HFFc6 (cell line): ENCODE data around the gene SLC6A20. TPM values are rescaled to one million over a fixed set of nuclear protein-coding genes. Genes with fewer than 3 reads are reported as not detected.

ENCODE experiments used
- DNase-seq: peaks from one replicate; pipeline ENCODE4 v3.0.0-alpha.2; 2018
- H3K27ac Mint-ChIP-seq: 2 replicates; pipeline ENCODE4 v1.8.0; 2020; ENCODE audit warnings: mild to moderate bottlenecking, mixed read lengths
- H3K27me3 Mint-ChIP-seq: 2 replicates; pipeline ENCODE4 v1.8.0; 2021; ENCODE audit warnings: mild to moderate bottlenecking, moderate library complexity, mixed read lengths; ENCODE audit not compliant: insufficient read depth
- H3K36me3 Mint-ChIP-seq: 2 replicates; pipeline ENCODE4 v1.8.0; 2021; ENCODE audit warnings: low read depth, mixed read lengths
- H3K4me1 Mint-ChIP-seq: 2 replicates; pipeline ENCODE4 v1.8.0; 2020; ENCODE audit warnings: low read depth, mixed read lengths
- H3K4me3 Mint-ChIP-seq: 2 replicates; pipeline ENCODE4 v1.8.0; 2020; ENCODE audit warnings: mild to moderate bottlenecking, moderate library complexity, mixed read lengths
- H3K9me3 Mint-ChIP-seq: 2 replicates; pipeline ENCODE4 v1.8.0; 2020; ENCODE audit warnings: mild to moderate bottlenecking, mixed read lengths
- CTCF ChIP-seq: fragments of 200-600 bp; sonication (generic); IDR thresholded peaks from 2 replicates; pipeline ENCODE4 v1.5.0; 2021; ENCODE audit warnings: antibody characterized with exemption, mild to moderate bottlenecking
- total RNA-seq, 6 experiments: library from RNA; stranded (reverse); fragmentation: NEBNext Ultra II Directional; extraction: Animal tissue kit (Norgen Biotek cat#: 25700); gene quantifications; 2 replicates in 1 of 6; 3 replicates in 5 of 6; pipeline ENCODE4 v1.2.3, GENCODE V29; 2021

SLC6A20 gene
- total RNA-seq, 6 experiments from 2014 or later: not detected

- H3K27me3 Mint-ChIP-seq: peaks cover 43% of the 10 kb centered on the region
Measured at GRCh38 chr3:45774581-45775521, 21.5 kb downstream of the SLC6A20 start.

GRCh38 chr3:45773714-45774449 lies 22.5 kb downstream of the SLC6A20 start:
- no peak for TF ChIP-seq CTCF
- H3K27ac Mint-ChIP-seq: no peak overlapping the region
- H3K4me3 Mint-ChIP-seq: no peak overlapping the region
- H3K4me1 Mint-ChIP-seq: no peaks in the 10 kb centered on the region
- peaks cover 42% of the 10 kb centered on the region for H3K27me3 Mint-ChIP-seq
- no peaks in the 10 kb centered on the region for H3K9me3 Mint-ChIP-seq
- H3K36me3 Mint-ChIP-seq: no peaks in the 10 kb centered on the region
- no peak for DNase-seq

More at GRCh38 chr3:45774581-45775521, 21.5 kb downstream of the SLC6A20 start:
- Mint-ChIP-seq H3K4me3 (no peak overlapping the region), H3K27ac (no peak overlapping the region), H3K9me3 (no peaks in the 10 kb centered on the region), H3K4me1 (no peaks in the 10 kb centered on the region), H3K36me3 (no peaks in the 10 kb centered on the region)
- no peak for DNase-seq
- TF ChIP-seq CTCF: no peak

- no peak overlapping the region for H3K27ac Mint-ChIP-seq
- no peaks in the 10 kb centered on the region for H3K9me3 Mint-ChIP-seq
- no peak for TF ChIP-seq CTCF
- H3K27me3 Mint-ChIP-seq: peaks cover 41% of the 10 kb centered on the region
- H3K4me3 Mint-ChIP-seq: no peak overlapping the region
- H3K4me1 Mint-ChIP-seq: no peaks in the 10 kb centered on the region
- no peak for DNase-seq
- H3K36me3 Mint-ChIP-seq: 0 out of 2 replicates have a peak, but pooled peaks cover under 1% of the 10 kb centered on the region
Measured at GRCh38 chr3:45773072-45773471, 23.3 kb downstream of the SLC6A20 start.

GRCh38 chr3:45772341-45773035 lies 23.8 kb downstream of the SLC6A20 start:
- DNase-seq: no peak
- peaks cover 6% of the 10 kb centered on the region; the same call in 1 of the 2 replicates for H3K36me3 Mint-ChIP-seq
- TF ChIP-seq CTCF: no peak
- no peaks in the 10 kb centered on the region; the same call in 1 of the 2 replicates for H3K9me3 Mint-ChIP-seq
- H3K4me3 Mint-ChIP-seq: no peak overlapping the region
- H3K4me1 Mint-ChIP-seq: no peaks in the 10 kb centered on the region
- no peak overlapping the region for H3K27ac Mint-ChIP-seq
- H3K27me3 Mint-ChIP-seq: peaks cover 45% of the 10 kb centered on the region

GRCh38 chr3:45771831-45772230 lies 24.5 kb downstream of the SLC6A20 start:
- no peak for DNase-seq
- no peaks in the 10 kb centered on the region; the same call in 1 of the 2 replicates for H3K9me3 Mint-ChIP-seq
- no peak overlapping the region for H3K4me3 Mint-ChIP-seq
- peaks cover 40% of the 10 kb centered on the region for H3K27me3 Mint-ChIP-seq
- no peak overlapping the region for H3K27ac Mint-ChIP-seq
- H3K4me1 Mint-ChIP-seq: no peaks in the 10 kb centered on the region
- peaks cover 11% of the 10 kb centered on the region; the same call in 1 of the 2 replicates for H3K36me3 Mint-ChIP-seq
- no peak for TF ChIP-seq CTCF
